HUES48 (cell line): ENCODE data around the gene TPD52L2.
A peak's percentile ranks its signal among the peaks of the same experiment; 100 is the strongest.
"Not testable (repeated sequence)": the region's sequence is repeated elsewhere in the genome, so short reads cannot be mapped to it uniquely, and the experiment has no call there.

ENCODE experiments used
- H3K27ac ChIP-seq: one replicate; pipeline ENCODE4 v1.7.0; 2013; ENCODE audit warnings: low read depth, low read length, inconsistent platforms
- H3K27me3 ChIP-seq: 2 replicates; pipeline ENCODE4 v1.6.1; 2013; ENCODE audit warnings: mild to moderate bottlenecking, low read length; ENCODE audit not compliant: control insufficient read depth, insufficient read depth
- H3K36me3 ChIP-seq: 2 replicates; pipeline ENCODE4 v1.6.1; 2013; ENCODE audit warnings: low read length; ENCODE audit not compliant: control insufficient read depth, insufficient read depth
- H3K4me1 ChIP-seq: 2 replicates; pipeline ENCODE4 v1.6.1; 2013; ENCODE audit warnings: mild to moderate bottlenecking, low read length; ENCODE audit not compliant: control insufficient read depth, insufficient read depth
- H3K4me3 ChIP-seq: 2 replicates; pipeline ENCODE4 v1.5.1; 2013; ENCODE audit warnings: mild to moderate bottlenecking, low read depth, low read length
- H3K9ac ChIP-seq: 2 replicates; pipeline ENCODE4 v1.6.1; 2013; ENCODE audit warnings: mild to moderate bottlenecking, low read depth, low read length, moderate library complexity
- H3K9me3 ChIP-seq: 2 replicates; pipeline ENCODE4 v1.6.1; 2013; ENCODE audit warnings: low read length; ENCODE audit not compliant: control insufficient read depth, insufficient read depth

Gene TPD52L2

GRCh38 chr20:63847237-63848002 is 17.6 kb upstream of the TPD52L2 start:
- Histone ChIP-seq H3K27me3 (no peaks in the 10 kb centered on the region), H3K9me3 (no peaks in the 10 kb centered on the region), H3K36me3 (no peaks in the 10 kb centered on the region), H3K4me1 (peaks cover 25% of the 10 kb centered on the region), H3K27ac (peak overlapping the region; percentile 89), H3K9ac (no peak overlapping the region), H3K4me3 (0 out of 2 replicates have a peak overlapping the region, but pooled peaks have one; percentile 0)

GRCh38 chr20:63848003-63848911 is 16.8 kb upstream of the TPD52L2 start:
- peaks cover 25% of the 10 kb centered on the region for H3K4me1 ChIP-seq
- peak overlapping the region; percentile 89 for H3K27ac ChIP-seq
- no peaks in the 10 kb centered on the region for H3K9me3 ChIP-seq
- H3K4me3 ChIP-seq = no peak overlapping the region
- no peaks in the 10 kb centered on the region for H3K36me3 ChIP-seq
- H3K9ac ChIP-seq = no peak overlapping the region
- no peaks in the 10 kb centered on the region for H3K27me3 ChIP-seq

DNA sequence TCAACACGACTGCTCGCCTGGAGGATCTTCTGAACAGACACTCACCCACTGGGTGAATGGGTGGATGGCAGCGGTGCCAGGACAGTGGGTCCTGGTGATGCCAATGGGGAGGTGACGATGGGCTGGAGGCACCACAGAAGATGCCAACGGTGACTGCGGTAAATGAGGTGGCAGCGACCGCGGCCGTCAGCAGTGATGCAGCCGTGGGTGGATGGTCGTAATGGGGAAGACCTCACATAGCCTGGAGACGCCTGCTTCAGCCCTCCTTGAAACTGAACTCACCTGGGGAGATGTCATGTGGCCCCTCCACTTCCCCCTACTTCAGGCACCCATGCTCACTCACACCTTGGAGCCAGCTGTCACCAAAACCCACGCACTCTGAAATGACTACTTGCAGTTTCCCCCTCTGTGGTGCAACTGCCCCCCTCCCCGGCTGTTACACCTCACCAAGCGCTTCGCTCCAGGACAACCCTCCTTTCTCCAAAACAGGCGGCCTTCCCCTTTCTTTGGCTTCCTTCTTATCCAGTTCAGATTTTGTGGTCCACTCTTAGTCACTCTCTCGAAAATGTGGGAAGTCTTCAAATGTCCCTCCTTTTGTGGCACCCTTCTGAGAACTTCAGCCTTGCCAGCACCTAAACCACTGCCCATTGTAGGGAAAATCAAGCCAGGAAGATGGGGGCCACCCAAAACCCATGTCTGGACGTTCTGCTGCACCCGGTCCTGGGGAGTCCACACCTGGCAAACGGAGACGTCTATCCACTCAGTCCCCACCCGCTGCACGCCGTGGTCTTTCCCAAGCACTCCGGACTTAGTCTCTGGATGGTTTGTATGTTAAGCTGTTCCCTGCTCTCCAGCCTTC is 14.2 kb upstream of the TPD52L2 start:
- no peak overlapping the region for H3K27ac ChIP-seq
- H3K4me1 ChIP-seq = peaks cover 43% of the 10 kb centered on the region
- no peaks in the 10 kb centered on the region for H3K27me3 ChIP-seq
- no peak overlapping the region for H3K4me3 ChIP-seq
- H3K36me3 ChIP-seq = no peaks in the 10 kb centered on the region
- H3K9ac ChIP-seq = no peak overlapping the region
- H3K9me3 ChIP-seq = no peaks in the 10 kb centered on the region

DNA sequence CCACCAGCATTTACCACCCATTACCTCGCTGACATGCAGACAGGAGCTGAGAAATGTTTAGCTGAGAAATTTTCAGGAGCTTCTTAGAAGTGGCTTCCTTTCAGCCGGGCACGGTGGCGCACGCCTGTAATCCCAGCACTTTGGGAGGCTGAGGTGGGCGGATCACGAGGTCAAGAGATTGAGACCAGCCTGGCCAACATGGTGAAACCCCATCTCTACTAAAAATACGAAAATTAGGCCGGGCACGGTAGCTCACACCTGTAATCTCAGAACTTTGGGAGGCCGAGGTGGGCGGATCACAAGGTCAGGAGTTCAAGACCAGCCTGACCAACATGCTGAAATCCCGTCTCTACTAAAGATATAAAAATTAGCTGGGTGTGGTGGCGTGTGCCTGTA is 13.5 kb upstream of the TPD52L2 start:
- H3K4me1 ChIP-seq = peaks cover 46% of the 10 kb centered on the region

GRCh38 chr20:63853733-63854068 is 11.4 kb upstream of the TPD52L2 start:
- not testable (repeated sequence) for H3K36me3 ChIP-seq, H3K27me3 ChIP-seq, H3K4me3 ChIP-seq, H3K9ac ChIP-seq, H3K9me3 ChIP-seq
- peak overlapping the region; percentile 20 for H3K27ac ChIP-seq
- H3K4me1 ChIP-seq = peaks cover 40% of the 10 kb centered on the region

More for the DNA sequence above, 13.5 kb upstream of the TPD52L2 start:
- H3K9ac ChIP-seq, H3K4me3 ChIP-seq, H3K27me3 ChIP-seq, H3K36me3 ChIP-seq, H3K9me3 ChIP-seq, H3K27ac ChIP-seq: not testable (repeated sequence)

GRCh38 chr20:63854069-63854765 is 10.9 kb upstream of the TPD52L2 start:
- Histone ChIP-seq H3K27me3 (no peaks in the 10 kb centered on the region), H3K36me3 (no peaks in the 10 kb centered on the region), H3K27ac (peak overlapping the region; percentile 20), H3K4me1 (peaks cover 45% of the 10 kb centered on the region), H3K9ac (no peak overlapping the region), H3K4me3 (no peak overlapping the region), H3K9me3 (no peaks in the 10 kb centered on the region)

DNA sequence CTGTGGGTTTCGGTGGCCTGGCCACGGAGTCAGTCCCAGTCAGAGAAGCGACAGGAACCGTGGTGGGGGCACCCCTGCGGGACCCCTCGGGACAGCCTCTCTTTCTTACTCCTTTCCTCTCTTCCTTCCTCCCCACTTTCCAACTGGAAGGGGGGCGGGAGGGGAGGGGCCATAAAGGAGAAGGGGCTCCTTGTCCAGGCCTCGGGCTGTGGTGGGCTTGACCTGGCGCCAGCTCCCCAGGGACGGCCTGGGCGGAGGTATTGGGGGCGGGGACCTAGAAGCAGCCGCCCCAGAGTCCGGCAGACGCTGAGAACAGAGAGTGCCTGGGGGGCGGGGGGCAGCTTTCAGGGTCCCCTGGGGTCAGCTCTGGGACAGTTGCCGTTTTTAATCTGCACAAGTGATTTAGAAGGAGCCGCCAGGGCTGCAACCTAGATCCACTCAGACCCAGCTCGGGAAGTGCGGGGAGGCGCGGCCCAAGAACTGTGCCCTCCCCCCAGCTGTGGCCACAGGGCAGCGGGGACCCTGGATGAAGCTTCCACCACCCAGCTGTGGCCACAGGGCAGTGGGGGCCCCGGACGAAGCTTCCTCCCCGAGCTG is 10.2 kb upstream of the TPD52L2 start:
- peak overlapping the region; percentile 47; the same call in 1 of the 2 replicates for H3K4me3 ChIP-seq
- H3K27me3 ChIP-seq = no peaks in the 10 kb centered on the region
- no peak overlapping the region for H3K9ac ChIP-seq
- peak overlapping the region; percentile 20 for H3K27ac ChIP-seq
- H3K4me1 ChIP-seq = peaks cover 48% of the 10 kb centered on the region
- H3K9me3 ChIP-seq = no peaks in the 10 kb centered on the region
- no peaks in the 10 kb centered on the region for H3K36me3 ChIP-seq

DNA sequence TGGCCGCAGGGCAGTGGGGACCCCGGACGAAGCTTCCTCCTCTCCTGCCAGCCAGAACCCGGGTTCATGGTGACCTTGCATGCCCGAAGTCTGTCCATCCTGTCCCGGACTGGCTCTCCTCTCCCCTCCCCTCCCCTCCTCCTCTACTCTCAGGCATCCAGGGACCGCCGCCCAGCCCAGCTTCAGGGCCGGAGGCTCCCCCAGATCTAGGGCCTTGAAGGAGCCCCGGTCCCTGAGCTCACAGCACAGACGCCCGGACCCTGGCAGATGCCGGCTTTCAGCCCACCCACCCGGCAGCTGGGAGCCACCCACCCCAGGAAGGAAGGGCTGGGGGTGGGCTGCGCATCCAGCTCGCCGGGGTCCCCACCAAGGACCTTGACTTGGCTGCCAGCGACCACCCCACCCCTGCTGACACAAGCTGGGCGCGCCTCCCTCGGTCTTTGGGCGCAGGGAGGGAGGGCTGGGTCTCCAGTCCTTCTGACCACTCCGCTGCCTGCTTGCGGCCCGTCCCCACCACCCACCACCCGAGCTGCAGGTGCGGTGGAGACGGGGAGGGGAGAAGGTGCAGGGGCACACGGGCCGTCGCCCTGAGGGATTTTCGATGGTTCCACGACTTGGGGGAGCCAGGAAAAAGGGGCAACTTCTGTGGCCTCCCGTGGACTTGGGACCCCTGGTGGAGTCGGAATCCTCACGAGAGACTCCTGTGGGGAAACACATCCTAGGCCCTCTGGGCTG is 9.5 kb upstream of the TPD52L2 start:
- Histone ChIP-seq H3K4me3 (peak overlapping the region; percentile 47; the same call in 1 of the 2 replicates), H3K9ac (no peak overlapping the region), H3K4me1 (peaks cover 51% of the 10 kb centered on the region)

DNA sequence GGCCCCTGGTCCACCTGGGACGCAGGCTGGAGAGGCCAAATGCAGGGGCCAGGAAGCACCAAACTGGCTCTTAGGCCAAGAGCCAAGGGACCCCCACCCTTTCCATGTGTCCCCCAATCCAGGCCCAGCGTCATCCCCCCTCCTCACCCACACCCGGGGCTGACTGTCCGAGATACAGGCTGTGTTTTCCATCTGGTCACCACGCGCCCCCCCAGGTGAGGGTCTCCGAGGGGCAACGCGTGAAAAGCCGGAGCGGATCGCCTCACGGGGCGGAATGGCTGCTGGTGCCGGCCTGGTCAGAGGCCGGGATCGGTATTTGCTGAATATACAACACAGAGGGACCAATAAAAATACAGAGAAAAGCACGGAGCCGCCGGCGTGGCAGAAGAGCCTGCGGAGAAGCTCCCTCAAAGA is 9.0 kb upstream of the TPD52L2 start:
- no peak overlapping the region for H3K27ac ChIP-seq
- no peak overlapping the region for H3K9ac ChIP-seq
- H3K4me3 ChIP-seq = peak overlapping the region; percentile 47; the same call in 1 of the 2 replicates
- no peaks in the 10 kb centered on the region for H3K9me3 ChIP-seq
- H3K4me1 ChIP-seq = peaks cover 53% of the 10 kb centered on the region
- H3K36me3 ChIP-seq = peaks cover under 1% of the 10 kb centered on the region; the same call in 1 of the 2 replicates
- H3K27me3 ChIP-seq = no peaks in the 10 kb centered on the region

More for the DNA sequence above, 9.5 kb upstream of the TPD52L2 start:
- H3K27me3 ChIP-seq = no peaks in the 10 kb centered on the region
- H3K27ac ChIP-seq = peak overlapping the region; percentile 12
- no peaks in the 10 kb centered on the region for H3K36me3 ChIP-seq
- H3K9me3 ChIP-seq = no peaks in the 10 kb centered on the region
